Measurements from ENCODE around the gene PANK1.

PANK1 gene

GRCh38 chr10:89565180-89565579 is 79.9 kb downstream of the PANK1 start:
- H3K4me1 ChIP-seq (ENCODE audit: control insufficient read depth in 1 of 2, insufficient read depth in 2 of 2, low read length in 2 of 2) = no peaks in the 10 kb centered on the region
- H3K27ac ChIP-seq (ENCODE audit: low read depth, low read length) = no peak overlapping the region
- H3K9me3 ChIP-seq (ENCODE audit: control insufficient read depth in 1 of 2, low read length in 2 of 2) = no peaks in the 10 kb centered on the region
- H3K27me3 ChIP-seq (ENCODE audit: control insufficient read depth in 1 of 2, insufficient read depth in 2 of 2, low read length in 2 of 2) = no peaks in the 10 kb centered on the region
- H3K9ac ChIP-seq (ENCODE audit: low read depth in 1 of 2, low read length in 2 of 2) = no peak overlapping the region
- no peak overlapping the region for H3K4me3 ChIP-seq (ENCODE audit: low read depth in 1 of 2, low read length in 2 of 2)
- H3K36me3 ChIP-seq (ENCODE audit: control insufficient read depth in 1 of 2, insufficient read depth in 2 of 2, low read length in 2 of 2) = no peaks in the 10 kb centered on the region

- Histone ChIP-seq H3K4me3 (ENCODE audit: low read depth in 1 of 2, low read length in 2 of 2) (no peak overlapping the region), H3K27ac (ENCODE audit: low read depth, low read length) (no peak overlapping the region), H3K4me1 (ENCODE audit: control insufficient read depth in 1 of 2, insufficient read depth in 2 of 2, low read length in 2 of 2) (no peaks in the 10 kb centered on the region), H3K9me3 (ENCODE audit: control insufficient read depth in 1 of 2, low read length in 2 of 2) (no peaks in the 10 kb centered on the region), H3K9ac (ENCODE audit: low read depth in 1 of 2, low read length in 2 of 2) (no peak overlapping the region), H3K36me3 (ENCODE audit: control insufficient read depth in 1 of 2, insufficient read depth in 2 of 2, low read length in 2 of 2) (no peaks in the 10 kb centered on the region), H3K27me3 (ENCODE audit: control insufficient read depth in 1 of 2, insufficient read depth in 2 of 2, low read length in 2 of 2) (no peaks in the 10 kb centered on the region)
These were observed 81.1 kb downstream of the PANK1 start for GRCh38 chr10:89563861-89564478.

GRCh38 chr10:89563311-89563710 is 81.7 kb downstream of the PANK1 start:
- H3K4me3 ChIP-seq (ENCODE audit: low read depth in 1 of 2, low read length in 2 of 2) = no peak overlapping the region
- H3K4me1 ChIP-seq (ENCODE audit: control insufficient read depth in 1 of 2, insufficient read depth in 2 of 2, low read length in 2 of 2) = no peaks in the 10 kb centered on the region
- no peaks in the 10 kb centered on the region for H3K27me3 ChIP-seq (ENCODE audit: control insufficient read depth in 1 of 2, insufficient read depth in 2 of 2, low read length in 2 of 2)
- no peaks in the 10 kb centered on the region for H3K36me3 ChIP-seq (ENCODE audit: control insufficient read depth in 1 of 2, insufficient read depth in 2 of 2, low read length in 2 of 2)
- no peak overlapping the region for H3K27ac ChIP-seq (ENCODE audit: low read depth, low read length)
- H3K9me3 ChIP-seq (ENCODE audit: control insufficient read depth in 1 of 2, low read length in 2 of 2) = no peaks in the 10 kb centered on the region
- H3K9ac ChIP-seq (ENCODE audit: low read depth in 1 of 2, low read length in 2 of 2) = no peak overlapping the region

- Histone ChIP-seq H3K4me1 (ENCODE audit: control insufficient read depth in 1 of 2, insufficient read depth in 2 of 2, low read length in 2 of 2) (no peaks in the 10 kb centered on the region), H3K36me3 (ENCODE audit: control insufficient read depth in 1 of 2, insufficient read depth in 2 of 2, low read length in 2 of 2) (no peaks in the 10 kb centered on the region), H3K27ac (ENCODE audit: low read depth, low read length) (no peak overlapping the region), H3K27me3 (ENCODE audit: control insufficient read depth in 1 of 2, insufficient read depth in 2 of 2, low read length in 2 of 2) (no peaks in the 10 kb centered on the region), H3K9ac (ENCODE audit: low read depth in 1 of 2, low read length in 2 of 2) (no peak overlapping the region), H3K9me3 (ENCODE audit: control insufficient read depth in 1 of 2, low read length in 2 of 2) (no peaks in the 10 kb centered on the region), H3K4me3 (ENCODE audit: low read depth in 1 of 2, low read length in 2 of 2) (no peak overlapping the region)
These were observed 88.4 kb downstream of the PANK1 start for GRCh38 chr10:89556600-89556999.

- H3K36me3 ChIP-seq (ENCODE audit: control insufficient read depth in 1 of 2, insufficient read depth in 2 of 2, low read length in 2 of 2) = no peaks in the 10 kb centered on the region
- H3K27ac ChIP-seq (ENCODE audit: low read depth, low read length) = no peak overlapping the region
These were observed 89.2 kb downstream of the PANK1 start for GRCh38 chr10:89555688-89556445.

GRCh38 chr10:89554433-89554832 is 90.6 kb downstream of the PANK1 start:
- Histone ChIP-seq H3K36me3 (ENCODE audit: control insufficient read depth in 1 of 2, insufficient read depth in 2 of 2, low read length in 2 of 2) (no peaks in the 10 kb centered on the region), H3K9me3 (ENCODE audit: control insufficient read depth in 1 of 2, low read length in 2 of 2) (no peaks in the 10 kb centered on the region), H3K4me1 (ENCODE audit: control insufficient read depth in 1 of 2, insufficient read depth in 2 of 2, low read length in 2 of 2) (no peaks in the 10 kb centered on the region), H3K27me3 (ENCODE audit: control insufficient read depth in 1 of 2, insufficient read depth in 2 of 2, low read length in 2 of 2) (no peaks in the 10 kb centered on the region), H3K4me3 (ENCODE audit: low read depth in 1 of 2, low read length in 2 of 2) (no peak overlapping the region), H3K27ac (ENCODE audit: low read depth, low read length) (no peak overlapping the region), H3K9ac (ENCODE audit: low read depth in 1 of 2, low read length in 2 of 2) (no peak overlapping the region)

More at GRCh38 chr10:89555688-89556445, 89.2 kb downstream of the PANK1 start:
- no peaks in the 10 kb centered on the region for H3K9me3 ChIP-seq (ENCODE audit: control insufficient read depth in 1 of 2, low read length in 2 of 2)
- no peaks in the 10 kb centered on the region for H3K27me3 ChIP-seq (ENCODE audit: control insufficient read depth in 1 of 2, insufficient read depth in 2 of 2, low read length in 2 of 2)
- H3K4me1 ChIP-seq (ENCODE audit: control insufficient read depth in 1 of 2, insufficient read depth in 2 of 2, low read length in 2 of 2) = no peaks in the 10 kb centered on the region
- no peak overlapping the region for H3K4me3 ChIP-seq (ENCODE audit: low read depth in 1 of 2, low read length in 2 of 2)
- no peak overlapping the region for H3K9ac ChIP-seq (ENCODE audit: low read depth in 1 of 2, low read length in 2 of 2)

GRCh38 chr10:89553064-89553734 is 91.8 kb downstream of the PANK1 start:
- no peaks in the 10 kb centered on the region for H3K36me3 ChIP-seq (ENCODE audit: control insufficient read depth in 1 of 2, insufficient read depth in 2 of 2, low read length in 2 of 2)
- no peaks in the 10 kb centered on the region for H3K4me1 ChIP-seq (ENCODE audit: control insufficient read depth in 1 of 2, insufficient read depth in 2 of 2, low read length in 2 of 2)
- no peak overlapping the region for H3K27ac ChIP-seq (ENCODE audit: low read depth, low read length)
- H3K4me3 ChIP-seq (ENCODE audit: low read depth in 1 of 2, low read length in 2 of 2) = no peak overlapping the region
- H3K9ac ChIP-seq (ENCODE audit: low read depth in 1 of 2, low read length in 2 of 2) = no peak overlapping the region
- H3K9me3 ChIP-seq (ENCODE audit: control insufficient read depth in 1 of 2, low read length in 2 of 2) = no peaks in the 10 kb centered on the region
- H3K27me3 ChIP-seq (ENCODE audit: control insufficient read depth in 1 of 2, insufficient read depth in 2 of 2, low read length in 2 of 2) = no peaks in the 10 kb centered on the region

- Histone ChIP-seq H3K9ac (ENCODE audit: low read depth in 1 of 2, low read length in 2 of 2) (no peak overlapping the region), H3K4me1 (ENCODE audit: control insufficient read depth in 1 of 2, insufficient read depth in 2 of 2, low read length in 2 of 2) (no peaks in the 10 kb centered on the region), H3K9me3 (ENCODE audit: control insufficient read depth in 1 of 2, low read length in 2 of 2) (no peaks in the 10 kb centered on the region), H3K27ac (ENCODE audit: low read depth, low read length) (no peak overlapping the region), H3K36me3 (ENCODE audit: control insufficient read depth in 1 of 2, insufficient read depth in 2 of 2, low read length in 2 of 2) (no peaks in the 10 kb centered on the region), H3K27me3 (ENCODE audit: control insufficient read depth in 1 of 2, insufficient read depth in 2 of 2, low read length in 2 of 2) (no peaks in the 10 kb centered on the region), H3K4me3 (ENCODE audit: low read depth in 1 of 2, low read length in 2 of 2) (no peak overlapping the region)
These were observed 92.8 kb downstream of the PANK1 start for GRCh38 chr10:89552213-89552612.

- no peak overlapping the region for H3K9ac ChIP-seq (ENCODE audit: low read depth in 1 of 2, low read length in 2 of 2)
These were observed 94.5 kb downstream of the PANK1 start for GRCh38 chr10:89550509-89550908.

GRCh38 chr10:89549510-89549909 is 95.5 kb downstream of the PANK1 start:
- Histone ChIP-seq H3K4me1 (ENCODE audit: control insufficient read depth in 1 of 2, insufficient read depth in 2 of 2, low read length in 2 of 2) (no peaks in the 10 kb centered on the region), H3K4me3 (ENCODE audit: low read depth in 1 of 2, low read length in 2 of 2) (no peak overlapping the region), H3K36me3 (ENCODE audit: control insufficient read depth in 1 of 2, insufficient read depth in 2 of 2, low read length in 2 of 2) (no peaks in the 10 kb centered on the region), H3K9me3 (ENCODE audit: control insufficient read depth in 1 of 2, low read length in 2 of 2) (no peaks in the 10 kb centered on the region), H3K9ac (ENCODE audit: low read depth in 1 of 2, low read length in 2 of 2) (no peak overlapping the region), H3K27me3 (ENCODE audit: control insufficient read depth in 1 of 2, insufficient read depth in 2 of 2, low read length in 2 of 2) (no peaks in the 10 kb centered on the region), H3K27ac (ENCODE audit: low read depth, low read length) (no peak overlapping the region)

More at GRCh38 chr10:89550509-89550908, 94.5 kb downstream of the PANK1 start:
- no peaks in the 10 kb centered on the region for H3K4me1 ChIP-seq (ENCODE audit: control insufficient read depth in 1 of 2, insufficient read depth in 2 of 2, low read length in 2 of 2)
- H3K27ac ChIP-seq (ENCODE audit: low read depth, low read length) = no peak overlapping the region
- H3K9me3 ChIP-seq (ENCODE audit: control insufficient read depth in 1 of 2, low read length in 2 of 2) = no peaks in the 10 kb centered on the region
- no peaks in the 10 kb centered on the region for H3K36me3 ChIP-seq (ENCODE audit: control insufficient read depth in 1 of 2, insufficient read depth in 2 of 2, low read length in 2 of 2)
- no peaks in the 10 kb centered on the region for H3K27me3 ChIP-seq (ENCODE audit: control insufficient read depth in 1 of 2, insufficient read depth in 2 of 2, low read length in 2 of 2)
- H3K4me3 ChIP-seq (ENCODE audit: low read depth in 1 of 2, low read length in 2 of 2) = no peak overlapping the region

Measured in duodenal mucosa (tissue), 2 donors.